GM19463 (cell line): Measurements from ENCODE around the gene COL8A2.
"Not testable (repeated sequence)": the region's sequence is repeated elsewhere in the genome, so short reads cannot be mapped to it uniquely, and the experiment has no call there.

Experiments
- ATAC-seq: cut with Tn5 transposase; IDR thresholded peaks from one replicate; pipeline ENCODE4 v1.9.1; 2021; ENCODE audit warnings: mild to moderate bottlenecking, moderate library complexity; ENCODE audit not compliant: unreplicated experiment

COL8A2 gene

GRCh38 chr1:36125129-36125991, at the start of gene COL8A2:
COL8A2 (minus strand) TSS chr1:36125222; CDS start chr1:36100242, 24,980 bp downstream.
- ATAC-seq, result no peak

- no peak for ATAC-seq
These were observed 49.7 kb upstream of the COL8A2 start for GRCh38 chr1:36174713-36175112.

GRCh38 chr1:36172983-36173382, 48.0 kb upstream of the COL8A2 start:
- no peak for ATAC-seq

- no peak for ATAC-seq
These were observed 47.2 kb upstream of the COL8A2 start for GRCh38 chr1:36172017-36172747.

GRCh38 chr1:36170643-36171412, 45.8 kb upstream of the COL8A2 start:
- ATAC-seq, result no peak

- ATAC-seq, result no peak
These were observed 43.5 kb upstream of the COL8A2 start for GRCh38 chr1:36168514-36168913.

GRCh38 chr1:36166938-36167905, 42.2 kb upstream of the COL8A2 start:
- ATAC-seq, result no peak

- ATAC-seq, result no peak
These were observed 41.1 kb upstream of the COL8A2 start for GRCh38 chr1:36166136-36166535.

- ATAC-seq, result no peak
These were observed 40.1 kb upstream of the COL8A2 start for GRCh38 chr1:36165145-36165544.

GRCh38 chr1:36164361-36164760, 39.3 kb upstream of the COL8A2 start:
- ATAC-seq, result no peak

- no peak for ATAC-seq
These were observed 38.4 kb upstream of the COL8A2 start for GRCh38 chr1:36163426-36163825.

GRCh38 chr1:36162680-36163239, 37.7 kb upstream of the COL8A2 start:
- ATAC-seq, result no peak

- ATAC-seq, result no peak
These were observed 36.9 kb upstream of the COL8A2 start for GRCh38 chr1:36161641-36162531.

- no peak for ATAC-seq
These were observed 36.0 kb upstream of the COL8A2 start for GRCh38 chr1:36160949-36161485.

- no peak for ATAC-seq
These were observed 35.4 kb upstream of the COL8A2 start for GRCh38 chr1:36160388-36160948.

GRCh38 chr1:36159614-36160387, 34.8 kb upstream of the COL8A2 start:
- ATAC-seq, result no peak

- ATAC-seq, result not testable (repeated sequence)
These were observed 33.8 kb upstream of the COL8A2 start for GRCh38 chr1:36158827-36159252.
